A673 (cell line): ENCODE measurements around the gene RGP1. TPM values are rescaled to one million over a fixed set of nuclear protein-coding genes. Genes with fewer than 3 reads are reported as not detected.

Source experiments
- BruUV-seq: library from RNA; stranded (reverse); fragments of 400-500 nt; replicated peaks from 2 replicates; lab custom pipeline; 2021; lab: Mats Ljungman, UMichigan
- CTCF ChIA-PET: fragments of 300-600 bp; sonication (Branson Sonifier 250); formaldehyde crosslinking; loops from one replicate; lab custom pipeline; 2022; ENCODE audit warnings: antibody characterized with exemption; lab: Charles Lee
- POLR2A ChIA-PET: fragments of 300-600 bp; sonication (Branson Sonifier 250); formaldehyde crosslinking; loops from one replicate; lab custom pipeline; 2022; ENCODE audit warnings: antibody characterized with exemption; ENCODE audit not compliant: low non-redundant PET; lab: Charles Lee
- DNase-seq: peaks from one replicate; pipeline ENCODE4 v3.0.0-alpha.2; 2015; ENCODE audit warnings: low spot score
- H3K27ac ChIP-seq: fragments of 200-600 bp; sonication (generic); 2 replicates; pipeline ENCODE4 v1.5.1; 2016; ENCODE audit warnings: mixed run types, low read depth, mild to moderate bottlenecking, mixed read lengths, antibody characterized with exemption, low read length; ENCODE audit not compliant: poor library complexity, severe bottlenecking
- H3K27me3 ChIP-seq: fragments of 200-600 bp; sonication (generic); replicated peaks from 2 replicates; pipeline ENCODE4 v1.6.1; 2017; ENCODE audit warnings: mixed run types, low read depth, mild to moderate bottlenecking, mixed read lengths, antibody characterized with exemption, low read length; ENCODE audit not compliant: insufficient read depth, poor library complexity
- H3K36me3 ChIP-seq: fragments of 200-600 bp; sonication (generic); 2 replicates; pipeline ENCODE4 v1.6.1; 2016; ENCODE audit warnings: mixed run types, mild to moderate bottlenecking, mixed read lengths, antibody characterized with exemption, low read length; ENCODE audit not compliant: insufficient read depth, poor library complexity, severe bottlenecking
- H3K4me1 ChIP-seq: fragments of 200-600 bp; sonication (generic); 2 replicates; pipeline ENCODE4 v1.6.1; 2017; ENCODE audit warnings: mixed run types, mild to moderate bottlenecking, mixed read lengths, antibody characterized with exemption, low read length; ENCODE audit not compliant: insufficient read depth, poor library complexity, severe bottlenecking
- H3K4me3 ChIP-seq: fragments of 200-600 bp; sonication (generic); 2 replicates; pipeline ENCODE4 v1.5.1; 2016; ENCODE audit warnings: low read depth, mixed run types, mild to moderate bottlenecking, mixed read lengths, low read length; ENCODE audit not compliant: poor library complexity, severe bottlenecking
- H3K9me3 ChIP-seq: fragments of 200-600 bp; sonication (generic); 2 replicates; pipeline ENCODE4 v1.6.1; 2016; ENCODE audit warnings: mixed run types, low read depth, mild to moderate bottlenecking, mixed read lengths, antibody characterized with exemption, low read length; ENCODE audit not compliant: poor library complexity, severe bottlenecking
- CTCF ChIP-seq: fragments of 300-800, 200-600 bp; sonication (generic); conservative IDR thresholded peaks from 2 replicates; pipeline ENCODE4 v1.5.1; 2017; ENCODE audit warnings: low read depth, mild to moderate bottlenecking, antibody characterized with exemption, low read length, moderate library complexity, mixed read lengths
- EZH2 ChIP-seq: fragments of 200-600 bp; sonication (generic); IDR thresholded peaks from 2 replicates; pipeline ENCODE4 v1.6.1; 2017; ENCODE audit warnings: borderline replicate concordance, low read depth, mild to moderate bottlenecking, mixed read lengths, antibody characterized with exemption, low read length; ENCODE audit not compliant: poor library complexity, severe bottlenecking
- intact Hi-C: fragments of 100-400 bp; cut with micrococcal nuclease; formaldehyde crosslinking; loops from one replicate; pipeline ENCODE4 v1.10.0; 2022; ENCODE audit not compliant: unreplicated experiment
- total RNA-seq: library from RNA; stranded (reverse); gene quantifications from 2 replicates; pipeline ENCODE4 v1.2.3, GENCODE V29; 2021

The RGP1 gene
- total RNA-seq, 1 experiment from 2014 or later = 21.9 TPM

GRCh38 chr9:35712762-35713400 is 36.2 kb upstream of the RGP1 start:
- H3K27me3 ChIP-seq = no peaks in the 10 kb centered on the region
- no peak for DNase-seq
- intact Hi-C loops = no loop called here
- POLR2A ChIA-PET = no interaction called here
- CTCF ChIA-PET = no interaction called here
- TF ChIP-seq CTCF (no peak), EZH2 (no peak)
- BruUV-seq = no TSS peak
- no peak overlapping the region for H3K27ac ChIP-seq
- no peaks in the 10 kb centered on the region for H3K4me1 ChIP-seq
- no peak overlapping the region for H3K4me3 ChIP-seq
- H3K9me3 ChIP-seq = no peaks in the 10 kb centered on the region
- peaks cover 89% of the 10 kb centered on the region for H3K36me3 ChIP-seq

GRCh38 chr9:35713578-35713977 is 35.5 kb upstream of the RGP1 start:
- POLR2A ChIA-PET = no interaction called here
- BruUV-seq = no TSS peak
- Histone ChIP-seq H3K4me3 (no peak overlapping the region), H3K4me1 (no peaks in the 10 kb centered on the region), H3K9me3 (no peaks in the 10 kb centered on the region), H3K27me3 (no peaks in the 10 kb centered on the region), H3K36me3 (peaks cover 88% of the 10 kb centered on the region), H3K27ac (no peak overlapping the region)
- no peak for DNase-seq
- TF ChIP-seq EZH2 = no peak
- intact Hi-C loops = no loop called here
- CTCF ChIA-PET = no interaction called here

GRCh38 chr9:35714123-35714522 is 35.0 kb upstream of the RGP1 start:
- ChIA-PET CTCF (no interaction called here), POLR2A (no interaction called here)
- Histone ChIP-seq H3K27ac (no peak overlapping the region), H3K36me3 (peaks cover 88% of the 10 kb centered on the region), H3K27me3 (no peaks in the 10 kb centered on the region), H3K4me3 (no peak overlapping the region), H3K4me1 (no peaks in the 10 kb centered on the region), H3K9me3 (no peaks in the 10 kb centered on the region)
- TF ChIP-seq EZH2 = no peak
- TF ChIP-seq CTCF = no peak
- DNase-seq = no peak
- intact Hi-C loops = no loop called here
- BruUV-seq = no TSS peak
